GM12892 (cell line): ENCODE data around the gene NCAM2. TPM values are rescaled to one million over a fixed set of nuclear protein-coding genes. Genes with fewer than 3 reads are reported as not detected.

Source experiments
- DNase-seq: peaks from one replicate; pipeline ENCODE4 v3.0.0; 2011; ENCODE audit not compliant: insufficient read length
- FAIRE-seq: peaks from 2 replicates; lab custom pipeline; 2011; peaks lifted over from hg19 to GRCh38; lab: Jason Lieb, UNC
- POLR2A ChIP-seq: IDR thresholded peaks from 2 replicates; pipeline ENCODE4 v1.6.1; 2011; ENCODE audit warnings: low read depth, low read length, control low read depth
- POLR2AphosphoS5 ChIP-seq: IDR thresholded peaks from 2 replicates; pipeline ENCODE4 v1.6.1; 2011; ENCODE audit warnings: low read depth, low read length, control low read depth
- TAF1 ChIP-seq: IDR thresholded peaks from 2 replicates; pipeline ENCODE4 v1.6.1; 2011; ENCODE audit warnings: low read depth, mild to moderate bottlenecking, control low read depth, low read length, borderline replicate concordance
- polyA plus RNA-seq: library from polyadenylated mRNA; unstranded; fragments of >200 nt; gene quantifications from one replicate; pipeline ENCODE4 v1.2.1, GENCODE V29; 2012; ENCODE audit warnings: missing spikeins, inconsistent platforms; ENCODE audit not compliant: missing spikeins

NCAM2 gene
- polyA plus RNA-seq, result not detected

- no peak for DNase-seq
- TF ChIP-seq TAF1 (no peak), POLR2AphosphoS5 (no peak), POLR2A (no peak)
Measured at GRCh38 chr21:20997636-20998455, at the start of gene NCAM2. Gene NCAM2, plus strand, starts transcription at chr21:20998409.

DNA sequence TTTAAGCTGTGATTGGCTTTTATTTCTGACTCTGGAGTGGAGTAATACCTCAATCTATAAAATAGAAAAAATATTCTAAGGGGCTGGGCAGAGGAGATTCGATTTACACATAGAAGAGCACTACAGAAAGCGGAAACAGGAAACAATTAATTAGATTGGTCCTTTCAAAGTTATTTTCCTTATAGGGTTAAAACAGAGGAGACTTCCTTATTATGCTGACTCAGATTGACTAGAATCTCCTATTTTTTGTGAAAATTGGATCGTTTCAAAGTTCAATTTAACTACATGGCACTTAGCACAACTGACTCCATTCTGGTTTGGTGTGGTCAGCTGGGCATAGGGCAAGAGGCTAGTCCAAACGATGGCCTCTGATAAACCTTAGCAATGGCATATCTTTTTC lies 48.3 kb upstream of the NCAM2 start:
- DNase-seq (no peak), FAIRE-seq (no peak)
- no peak for TF ChIP-seq POLR2AphosphoS5
- TF ChIP-seq POLR2A, result no peak
- no peak for TF ChIP-seq TAF1

More at GRCh38 chr21:20997636-20998455, at the start of gene NCAM2:
- FAIRE-seq, result no peak

GRCh38 chr21:20965816-20966215 lies 32.4 kb upstream of the NCAM2 start:
- FAIRE-seq (no peak), DNase-seq (no peak)
- TF ChIP-seq POLR2A, result no peak
- no peak for TF ChIP-seq POLR2AphosphoS5
- no peak for TF ChIP-seq TAF1

DNA sequence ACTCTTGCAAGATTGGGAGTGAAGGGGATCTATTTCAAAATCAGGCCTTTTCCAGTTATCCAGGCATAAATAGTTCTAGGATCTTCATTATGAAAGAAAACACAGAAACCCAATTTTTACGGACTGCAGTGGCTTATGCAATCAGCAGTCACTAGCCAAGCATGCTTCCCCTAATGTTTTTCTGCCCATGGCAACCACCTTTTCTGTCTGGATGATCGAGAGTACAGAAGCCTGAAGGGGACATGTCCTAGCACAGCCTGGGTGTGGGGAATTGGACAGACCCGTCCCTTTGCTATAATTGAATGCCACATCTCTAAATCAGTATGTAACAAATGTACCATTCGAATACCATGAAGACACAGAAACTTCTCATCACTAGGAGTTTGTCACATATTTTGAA lies 29.8 kb upstream of the NCAM2 start:
- no peak for DNase-seq
- TF ChIP-seq POLR2AphosphoS5 (no peak), POLR2A (no peak), TAF1 (no peak)
- FAIRE-seq, result no peak

DNA sequence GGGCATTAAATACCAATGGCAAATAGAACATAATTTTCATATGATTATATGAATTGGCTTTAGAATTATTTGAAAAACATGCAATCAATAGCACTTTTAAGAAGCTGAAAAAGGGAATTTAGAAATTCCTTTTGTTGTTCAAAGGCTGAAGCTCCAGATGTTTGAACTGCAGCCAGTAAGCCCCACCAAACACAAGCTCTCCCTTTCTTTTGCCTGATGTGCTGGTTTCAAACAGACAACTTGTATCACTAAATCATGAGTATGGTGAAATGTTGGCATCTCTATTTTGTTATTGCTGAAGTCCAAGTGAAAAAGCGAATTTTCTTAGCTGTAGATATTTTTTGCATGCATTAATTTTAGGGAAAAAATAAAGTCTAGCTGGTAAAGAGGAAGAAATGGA lies 27.5 kb upstream of the NCAM2 start:
- no peak for TF ChIP-seq POLR2A
- no peak for TF ChIP-seq TAF1
- TF ChIP-seq POLR2AphosphoS5, result no peak
- no peak for FAIRE-seq

GRCh38 chr21:20971296-20971921 lies 26.8 kb upstream of the NCAM2 start:
- DNase-seq (no peak), FAIRE-seq (no peak)

More for the DNA sequence above, 27.5 kb upstream of the NCAM2 start:
- DNase-seq, result no peak

DNA sequence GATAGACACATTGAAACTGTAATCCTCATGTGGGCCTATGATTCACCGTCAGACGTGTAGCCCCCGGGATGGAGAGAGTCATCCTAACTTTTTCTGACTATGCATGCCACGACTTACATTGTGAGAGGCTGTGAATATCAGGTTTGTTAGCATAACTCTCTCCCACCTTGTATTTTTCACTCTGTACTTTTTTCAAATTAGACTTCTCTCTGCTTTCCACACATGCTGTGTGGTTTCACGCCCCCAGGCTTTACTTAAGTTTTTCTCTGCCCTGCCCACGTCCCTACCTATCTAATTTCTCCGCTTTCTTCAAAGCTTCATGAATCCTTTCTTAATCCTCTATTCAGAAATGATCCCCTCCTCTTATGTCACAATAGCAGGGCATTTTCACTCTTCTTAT lies 3.4 kb upstream of the NCAM2 start:
- FAIRE-seq (no peak), DNase-seq (no peak)
- no peak for TF ChIP-seq TAF1
- TF ChIP-seq POLR2AphosphoS5, result no peak
- TF ChIP-seq POLR2A, result no peak

More at GRCh38 chr21:20971296-20971921, 26.8 kb upstream of the NCAM2 start:
- TF ChIP-seq TAF1, result no peak
- TF ChIP-seq POLR2AphosphoS5, result no peak
- no peak for TF ChIP-seq POLR2A

DNA sequence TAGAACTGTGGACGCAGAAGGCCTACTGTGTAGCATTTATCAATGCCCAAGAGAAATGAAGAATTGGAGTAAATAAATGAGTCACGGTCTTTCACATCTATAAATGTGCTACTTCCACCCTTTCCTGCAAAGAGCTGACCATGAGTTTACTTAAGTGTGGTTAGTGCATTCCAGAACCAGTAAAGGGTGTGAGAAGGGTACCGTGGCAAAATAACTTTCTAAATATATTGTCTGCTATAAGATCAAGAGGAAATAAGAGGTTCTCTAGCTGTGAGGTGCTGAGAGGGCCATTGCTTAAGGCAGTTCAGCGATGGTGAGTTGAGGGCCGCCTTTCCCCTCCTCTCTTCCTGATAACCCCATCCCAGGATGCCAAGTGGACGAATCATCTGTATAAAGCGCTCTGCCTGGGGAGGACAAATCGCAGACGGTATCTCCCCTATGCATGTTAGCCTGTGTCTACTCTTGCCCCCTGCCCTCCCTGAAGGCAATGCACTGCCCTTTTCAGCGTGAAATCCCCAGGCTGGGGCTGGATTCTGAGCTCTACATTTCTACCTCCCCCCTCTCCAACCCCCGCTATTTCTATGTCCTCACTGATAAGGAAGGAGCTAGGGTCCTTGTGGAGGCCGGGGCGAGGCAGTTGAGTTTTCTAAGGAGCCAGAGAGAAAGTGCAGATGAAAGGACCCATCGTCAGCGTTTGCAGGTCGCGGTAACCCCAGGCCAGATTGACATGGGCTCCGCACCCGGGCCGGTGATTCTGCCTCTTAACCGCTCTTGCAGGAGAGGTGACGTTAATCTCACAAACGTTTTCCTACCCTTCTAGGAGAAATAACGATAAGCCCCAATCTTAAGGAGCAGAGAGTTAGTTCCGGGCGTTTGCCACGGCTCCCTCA lies 1.5 kb upstream of the NCAM2 start:
- TF ChIP-seq POLR2AphosphoS5, result no peak
- TF ChIP-seq POLR2A, result no peak
- no peak for TF ChIP-seq TAF1
- FAIRE-seq (no peak), DNase-seq (no peak)

DNA sequence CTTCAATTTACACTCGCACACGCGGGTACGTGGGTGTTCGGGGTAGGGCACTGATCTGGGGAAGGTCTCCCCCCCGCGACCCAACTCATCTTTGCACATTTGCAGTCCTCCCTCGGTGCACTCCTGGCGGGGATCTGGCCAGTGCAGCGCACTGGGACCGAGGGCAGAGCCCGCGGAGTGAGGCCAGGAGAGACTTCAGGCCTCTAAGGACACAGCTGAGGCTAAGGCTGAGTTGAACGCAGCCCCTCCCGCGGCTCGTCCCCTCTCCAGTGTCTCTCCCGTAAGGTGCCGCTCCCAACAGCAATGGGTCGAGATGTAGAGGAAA lies 936 bp upstream of the NCAM2 start:
- TF ChIP-seq TAF1, result no peak
- no peak for TF ChIP-seq POLR2A
- no peak for TF ChIP-seq POLR2AphosphoS5
- FAIRE-seq (no peak), DNase-seq (no peak)

- DNase-seq, result no peak
- TF ChIP-seq TAF1, result no peak
- no peak for TF ChIP-seq POLR2A
- TF ChIP-seq POLR2AphosphoS5, result no peak
- no peak for FAIRE-seq
Measured at GRCh38 chr21:20998456-20998789, 214 bp downstream of the NCAM2 start.

DNA sequence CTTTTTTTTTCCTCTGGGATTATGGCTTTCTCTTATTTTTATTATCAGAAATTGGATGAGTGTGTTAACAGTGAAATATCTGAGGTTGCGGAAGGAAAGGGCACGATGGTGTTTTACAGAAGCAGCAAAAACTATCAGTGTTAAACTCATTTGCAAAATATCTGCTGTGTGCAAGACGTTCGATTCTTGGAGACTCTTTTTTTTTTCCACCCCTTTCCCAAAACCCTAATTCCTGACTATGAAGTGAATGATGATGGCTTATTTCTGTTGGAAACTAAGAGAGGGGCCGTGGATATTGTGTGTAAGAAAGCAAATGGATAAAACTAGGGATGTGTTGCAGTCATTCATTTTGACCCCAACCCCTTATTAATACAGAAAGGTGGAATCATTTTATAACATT lies 677 bp downstream of the NCAM2 start:
- DNase-seq, result no peak
- FAIRE-seq, result no peak
- TF ChIP-seq TAF1 (no peak), POLR2A (no peak), POLR2AphosphoS5 (no peak)

GRCh38 chr21:20999659-21000058 lies 1.4 kb downstream of the NCAM2 start:
- FAIRE-seq (no peak), DNase-seq (no peak)
- TF ChIP-seq POLR2A, result no peak
- no peak for TF ChIP-seq TAF1
- TF ChIP-seq POLR2AphosphoS5, result no peak
